Activated gamma-delta T cell treated with anti-CD3 and anti-CD28 coated beads, Interleukin-2, amount 50 U/mL, for 16 hours (primary cell): Measurements from ENCODE around the gene OR11H12.
"Not testable (repeated sequence)": the region's sequence is repeated elsewhere in the genome, so short reads cannot be mapped to it uniquely, and the experiment has no call there.

Experiments
- DNase-seq: peaks from one replicate; pipeline ENCODE4 v3.0.0-alpha.2; 2020; ENCODE audit warnings: low read depth

Gene OR11H12, protein sequence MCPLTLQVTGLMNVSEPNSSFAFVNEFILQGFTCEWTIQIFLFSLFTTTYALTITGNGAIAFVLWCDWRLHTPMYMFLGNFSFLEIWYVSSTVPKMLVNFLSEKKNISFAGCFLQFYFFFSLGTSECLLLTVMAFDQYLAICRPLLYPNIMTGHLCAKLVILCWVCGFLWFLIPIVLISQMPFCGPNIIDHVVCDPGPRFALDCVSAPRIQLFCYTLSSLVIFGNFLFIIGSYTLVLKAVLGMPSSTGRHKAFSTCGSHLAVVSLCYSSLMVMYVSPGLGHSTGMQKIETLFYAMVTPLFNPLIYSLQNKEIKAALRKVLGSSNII

DNA sequence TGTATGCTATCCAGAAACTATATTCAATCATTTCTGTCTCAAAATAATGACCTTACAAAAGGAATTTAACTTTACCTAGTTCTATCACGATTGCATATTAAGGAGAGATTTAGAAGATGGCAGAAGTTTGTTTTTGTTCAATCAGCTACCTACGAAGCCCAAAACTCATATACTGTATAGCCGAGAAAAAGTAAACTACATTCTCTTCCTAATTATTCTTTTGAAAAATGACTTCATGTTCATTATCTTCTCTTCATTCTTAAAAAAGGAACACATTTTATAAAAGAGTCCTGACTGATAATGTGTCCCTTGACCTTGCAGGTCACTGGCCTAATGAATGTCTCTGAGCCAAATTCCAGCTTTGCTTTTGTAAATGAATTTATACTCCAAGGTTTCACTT, at the start of gene OR11H12:
Gene OR11H12 (plus strand): TSS at position 301 of the 400 bp plus-strand sequence. CDS start 0 bp downstream, at position 301.
- not testable (repeated sequence) for DNase-seq

DNA sequence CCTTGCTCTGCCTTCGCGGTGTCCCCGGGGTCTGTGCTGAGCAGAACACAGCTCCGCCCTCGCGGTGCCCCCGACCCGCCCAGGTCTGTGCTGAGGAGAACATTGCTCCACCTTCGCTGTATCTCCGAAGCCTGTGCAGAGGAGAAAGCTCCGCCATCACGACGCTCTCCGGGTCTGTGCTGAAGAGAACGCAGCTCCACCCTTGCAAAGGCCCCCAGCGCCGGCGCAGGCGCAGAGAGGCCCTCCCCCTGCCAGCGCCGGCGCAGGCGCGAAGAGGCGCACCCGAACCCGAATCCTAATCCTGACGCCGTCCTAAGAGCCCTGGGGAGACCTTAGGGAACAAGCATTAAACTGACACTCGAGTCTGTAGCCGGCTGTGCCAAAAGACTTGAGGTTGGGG, 18.0 kb upstream of the OR11H12 start:
- not testable (repeated sequence) for DNase-seq

DNA sequence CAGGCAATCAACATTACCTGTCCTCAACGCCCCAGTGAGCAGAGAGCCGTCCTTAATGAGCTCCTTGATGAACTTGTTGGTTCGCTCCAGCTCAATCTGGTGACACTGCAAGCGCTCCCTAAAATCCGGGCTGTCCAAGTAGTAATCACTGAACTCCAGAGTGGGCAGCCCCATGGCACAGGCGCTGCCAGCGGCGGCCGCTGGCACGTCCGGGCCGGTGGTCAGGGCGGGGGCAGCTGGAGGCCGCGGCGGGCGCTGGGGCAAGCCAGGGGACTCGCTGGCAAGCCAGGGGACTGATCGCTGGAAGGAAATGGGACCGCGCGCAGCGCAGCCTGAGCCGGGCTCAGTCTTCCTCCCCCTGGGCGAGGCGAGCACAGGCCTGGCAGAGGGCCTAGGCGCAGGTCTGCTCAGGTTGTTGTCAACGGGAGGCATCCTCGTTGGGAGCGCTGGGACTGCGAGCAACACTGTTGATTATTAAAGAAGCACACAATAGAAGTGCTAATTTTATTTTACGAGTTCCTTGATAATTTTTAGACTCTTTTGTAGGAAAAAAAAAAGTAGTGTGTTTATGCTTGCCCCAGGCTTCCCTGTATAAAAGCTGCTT, 25.8 kb downstream of the OR11H12 start:
- not testable (repeated sequence) for DNase-seq

DNA sequence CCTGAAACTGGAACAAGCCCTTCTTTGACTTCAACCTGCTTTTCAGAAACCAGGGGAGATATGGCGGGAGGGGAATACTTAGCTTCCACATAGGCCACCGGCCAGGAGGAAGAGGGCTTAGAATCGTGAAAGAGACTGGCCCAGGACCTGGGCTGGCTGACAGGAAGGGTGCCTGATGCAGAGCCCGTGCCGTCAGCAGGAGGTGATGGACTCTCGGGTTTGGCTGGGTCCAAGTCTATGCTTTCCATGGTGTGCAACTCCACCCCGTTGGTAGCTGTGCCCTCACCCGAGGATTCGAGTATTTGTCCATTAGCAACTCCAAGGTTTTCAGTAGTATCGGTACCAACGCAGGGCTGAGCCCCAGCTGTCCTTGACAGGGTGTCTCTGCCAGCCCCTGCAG, 35.1 kb downstream of the OR11H12 start:
- DNase-seq: not testable (repeated sequence)

DNA sequence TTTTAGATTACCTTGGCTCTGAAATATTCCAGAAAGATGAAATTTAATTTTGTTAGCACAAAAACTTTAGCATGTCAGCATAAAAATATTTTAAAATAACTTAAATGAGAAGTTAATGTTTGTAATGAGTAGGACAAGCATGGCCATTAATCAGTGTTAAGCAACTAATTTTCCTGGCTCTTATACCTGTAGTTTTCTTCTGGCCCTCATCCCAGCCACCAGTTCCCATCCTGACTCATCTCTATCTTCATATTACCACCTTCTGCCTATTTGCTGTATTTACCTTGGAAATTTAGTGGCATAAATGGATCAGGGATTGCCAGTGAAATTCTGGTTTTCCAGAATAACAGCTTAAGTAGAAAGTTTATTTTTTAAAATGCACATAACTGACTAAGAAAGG, 37.1 kb downstream of the OR11H12 start:
- DNase-seq: not testable (repeated sequence)

DNA sequence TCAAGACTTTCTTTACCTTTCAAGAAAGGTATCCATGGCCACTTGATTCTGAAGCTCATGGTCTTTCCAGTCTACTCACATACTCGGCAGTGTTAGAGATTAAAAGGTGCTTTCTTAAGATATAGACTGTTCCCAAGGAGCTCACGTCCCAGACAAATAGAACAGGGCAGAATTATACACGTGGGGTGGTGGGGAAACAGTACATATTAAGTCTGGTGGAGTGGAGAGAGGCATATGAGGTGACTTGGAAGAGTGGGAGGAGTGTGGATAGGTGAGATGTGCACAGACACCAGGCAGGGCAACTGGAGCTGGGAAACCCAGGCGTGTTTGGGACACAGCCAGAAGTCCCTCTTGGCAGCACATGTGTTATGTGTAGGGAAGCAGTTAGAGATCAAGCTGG, 37.9 kb downstream of the OR11H12 start:
- not testable (repeated sequence) for DNase-seq

DNA sequence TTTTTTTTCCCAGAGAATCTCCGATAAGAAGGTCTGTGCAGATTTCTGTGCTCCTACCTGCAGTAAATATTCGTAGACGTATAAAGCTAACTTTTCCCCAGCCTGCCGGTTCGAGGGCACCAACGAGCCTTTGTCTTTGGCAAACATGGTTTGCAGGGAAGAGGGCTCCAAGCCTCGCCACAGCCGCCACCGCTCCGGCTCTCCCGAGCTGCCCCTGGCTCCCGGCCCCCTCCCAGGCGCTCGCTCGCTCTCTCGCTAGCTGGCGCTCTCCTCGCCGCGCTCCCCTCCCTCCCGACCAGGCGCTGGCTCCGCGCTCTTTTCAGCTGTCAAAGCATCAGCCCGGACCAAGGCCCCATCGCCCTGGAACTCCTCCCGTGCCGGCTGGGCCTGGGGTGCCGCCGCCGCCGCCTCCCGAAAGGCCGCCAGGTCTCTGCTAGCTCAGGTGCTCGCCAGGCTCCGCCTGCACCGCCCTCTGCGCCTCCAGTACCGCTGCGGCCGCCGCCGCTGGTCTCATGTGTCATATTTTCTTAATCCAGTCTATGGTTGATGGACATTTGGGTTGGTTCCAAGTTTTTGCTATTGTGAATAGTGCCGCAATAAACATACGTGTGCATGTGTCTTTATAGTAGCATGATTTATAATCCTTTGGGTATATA, 45.3 kb downstream of the OR11H12 start:
- DNase-seq: not testable (repeated sequence)
